ENCODE data around the gene SPINK2.

DNA sequence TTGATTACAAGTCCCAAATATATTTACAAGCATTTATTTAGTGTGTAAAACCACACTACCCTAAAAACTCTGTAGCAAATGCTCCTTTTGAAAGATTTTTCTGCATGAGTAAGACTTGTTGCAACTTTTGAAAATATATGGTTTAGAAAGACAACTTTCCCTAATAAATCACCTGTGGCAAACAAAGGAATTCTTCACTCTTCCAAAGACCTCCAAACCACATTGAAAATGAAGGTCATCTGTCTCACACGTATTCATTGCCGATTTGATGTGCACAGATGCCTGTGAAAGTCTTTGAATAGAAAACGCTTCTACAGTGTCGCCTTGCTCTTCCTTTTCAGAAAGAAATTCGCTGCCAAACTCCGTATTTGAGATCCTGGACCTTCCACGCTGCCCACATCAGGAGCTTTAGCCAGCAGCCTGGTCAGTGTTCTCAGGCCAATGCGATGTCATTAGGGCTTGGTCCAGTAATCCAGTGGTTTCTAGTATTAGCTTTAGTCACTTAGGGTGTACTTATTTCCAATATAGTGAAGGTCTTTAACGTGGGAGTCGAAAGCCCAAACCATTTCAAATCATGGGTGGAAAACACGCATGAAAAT lies 22.2 kb downstream of the SPINK2 start:
- TF ChIP-seq, protein P1, sequence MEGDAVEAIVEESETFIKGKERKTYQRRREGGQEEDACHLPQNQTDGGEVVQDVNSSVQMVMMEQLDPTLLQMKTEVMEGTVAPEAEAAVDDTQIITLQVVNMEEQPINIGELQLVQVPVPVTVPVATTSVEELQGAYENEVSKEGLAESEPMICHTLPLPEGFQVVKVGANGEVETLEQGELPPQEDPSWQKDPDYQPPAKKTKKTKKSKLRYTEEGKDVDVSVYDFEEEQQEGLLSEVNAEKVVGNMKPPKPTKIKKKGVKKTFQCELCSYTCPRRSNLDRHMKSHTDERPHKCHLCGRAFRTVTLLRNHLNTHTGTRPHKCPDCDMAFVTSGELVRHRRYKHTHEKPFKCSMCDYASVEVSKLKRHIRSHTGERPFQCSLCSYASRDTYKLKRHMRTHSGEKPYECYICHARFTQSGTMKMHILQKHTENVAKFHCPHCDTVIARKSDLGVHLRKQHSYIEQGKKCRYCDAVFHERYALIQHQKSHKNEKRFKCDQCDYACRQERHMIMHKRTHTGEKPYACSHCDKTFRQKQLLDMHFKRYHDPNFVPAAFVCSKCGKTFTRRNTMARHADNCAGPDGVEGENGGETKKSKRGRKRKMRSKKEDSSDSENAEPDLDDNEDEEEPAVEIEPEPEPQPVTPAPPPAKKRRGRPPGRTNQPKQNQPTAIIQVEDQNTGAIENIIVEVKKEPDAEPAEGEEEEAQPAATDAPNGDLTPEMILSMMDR (conservative IDR thresholded peaks at IDR 0.05 in 1 of 2, IDR thresholded peaks at IDR 0.05 in 1 of 2; ENCODE audit: low read depth in 1 of 2, low read length in 2 of 2): no peak
- TF ChIP-seq EZH2 (IDR thresholded peaks at IDR 0.05; ENCODE audit: low read length, missing control alignments): no peak
